Measurements from ENCODE around the gene RPL29.

Gene RPL29

DNA sequence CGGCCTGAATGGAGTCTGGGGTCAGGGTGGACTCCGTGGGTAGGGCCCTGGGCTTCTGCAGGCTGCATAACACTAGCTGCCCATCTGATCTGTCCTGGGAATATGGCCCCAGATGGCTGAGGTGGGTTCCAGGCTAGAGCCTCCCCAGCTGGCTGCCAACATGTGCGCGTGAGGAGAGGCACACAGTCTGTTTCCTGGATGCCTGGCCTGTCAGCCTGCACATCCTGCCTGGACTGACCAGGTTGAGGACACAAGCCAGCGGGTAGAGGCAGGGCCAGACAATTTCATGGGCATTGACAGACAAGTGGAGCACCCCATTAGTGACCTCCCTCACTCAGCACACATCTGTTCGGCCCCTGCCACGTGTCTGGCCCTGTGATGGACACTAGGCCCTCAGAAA lies 29.8 kb upstream of the RPL29 start:
- TF ChIP-seq, protein P1, sequence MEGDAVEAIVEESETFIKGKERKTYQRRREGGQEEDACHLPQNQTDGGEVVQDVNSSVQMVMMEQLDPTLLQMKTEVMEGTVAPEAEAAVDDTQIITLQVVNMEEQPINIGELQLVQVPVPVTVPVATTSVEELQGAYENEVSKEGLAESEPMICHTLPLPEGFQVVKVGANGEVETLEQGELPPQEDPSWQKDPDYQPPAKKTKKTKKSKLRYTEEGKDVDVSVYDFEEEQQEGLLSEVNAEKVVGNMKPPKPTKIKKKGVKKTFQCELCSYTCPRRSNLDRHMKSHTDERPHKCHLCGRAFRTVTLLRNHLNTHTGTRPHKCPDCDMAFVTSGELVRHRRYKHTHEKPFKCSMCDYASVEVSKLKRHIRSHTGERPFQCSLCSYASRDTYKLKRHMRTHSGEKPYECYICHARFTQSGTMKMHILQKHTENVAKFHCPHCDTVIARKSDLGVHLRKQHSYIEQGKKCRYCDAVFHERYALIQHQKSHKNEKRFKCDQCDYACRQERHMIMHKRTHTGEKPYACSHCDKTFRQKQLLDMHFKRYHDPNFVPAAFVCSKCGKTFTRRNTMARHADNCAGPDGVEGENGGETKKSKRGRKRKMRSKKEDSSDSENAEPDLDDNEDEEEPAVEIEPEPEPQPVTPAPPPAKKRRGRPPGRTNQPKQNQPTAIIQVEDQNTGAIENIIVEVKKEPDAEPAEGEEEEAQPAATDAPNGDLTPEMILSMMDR (IDR thresholded peaks at IDR 0.05; ENCODE audit: insufficient read depth, low read depth, low read length, missing control alignments) = no peak
- no peak overlapping the region for H3K4me3 ChIP-seq (ENCODE audit: low read length)
- no peak for DNase-seq (ENCODE audit: low read depth)

DNA sequence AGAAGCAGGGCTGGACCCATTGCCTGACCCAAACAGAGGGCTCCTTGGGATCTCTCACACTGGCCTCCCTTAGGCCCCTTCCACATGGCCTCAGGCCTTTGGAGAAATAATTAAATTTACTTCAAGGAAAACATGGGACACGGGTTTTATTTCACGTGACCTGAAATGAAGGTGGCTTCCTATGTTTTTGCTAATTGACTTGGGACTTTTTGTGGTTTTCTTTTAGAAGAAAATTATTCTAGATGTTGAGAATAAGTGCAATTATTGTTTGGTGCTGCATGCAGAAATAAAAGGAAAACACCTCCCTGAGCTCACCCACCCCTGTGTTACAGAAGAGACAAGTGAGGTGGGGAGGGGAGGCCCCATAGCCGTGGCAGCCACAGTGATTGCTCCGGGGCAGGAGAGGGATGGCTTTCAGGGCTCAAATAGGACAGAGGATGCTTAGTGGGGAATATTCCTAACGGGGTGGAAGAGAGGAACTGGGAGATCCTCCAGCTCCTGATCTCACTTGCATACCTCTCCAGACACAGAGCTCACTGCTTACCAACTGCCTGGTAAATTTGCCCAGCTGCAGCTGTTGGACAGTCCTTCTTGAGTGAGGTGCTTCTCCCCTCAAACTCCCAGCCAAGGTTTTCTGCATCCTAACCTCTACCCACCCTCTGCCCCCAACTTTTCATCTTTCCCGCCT lies 29.2 kb upstream of the RPL29 start:
- H3K4me3 ChIP-seq (ENCODE audit: low read length) = no peak overlapping the region
- DNase-seq (ENCODE audit: low read depth) = no peak
- TF ChIP-seq, protein P1 (IDR thresholded peaks at IDR 0.05; ENCODE audit: insufficient read depth, low read depth, low read length, missing control alignments) = no peak

DNA sequence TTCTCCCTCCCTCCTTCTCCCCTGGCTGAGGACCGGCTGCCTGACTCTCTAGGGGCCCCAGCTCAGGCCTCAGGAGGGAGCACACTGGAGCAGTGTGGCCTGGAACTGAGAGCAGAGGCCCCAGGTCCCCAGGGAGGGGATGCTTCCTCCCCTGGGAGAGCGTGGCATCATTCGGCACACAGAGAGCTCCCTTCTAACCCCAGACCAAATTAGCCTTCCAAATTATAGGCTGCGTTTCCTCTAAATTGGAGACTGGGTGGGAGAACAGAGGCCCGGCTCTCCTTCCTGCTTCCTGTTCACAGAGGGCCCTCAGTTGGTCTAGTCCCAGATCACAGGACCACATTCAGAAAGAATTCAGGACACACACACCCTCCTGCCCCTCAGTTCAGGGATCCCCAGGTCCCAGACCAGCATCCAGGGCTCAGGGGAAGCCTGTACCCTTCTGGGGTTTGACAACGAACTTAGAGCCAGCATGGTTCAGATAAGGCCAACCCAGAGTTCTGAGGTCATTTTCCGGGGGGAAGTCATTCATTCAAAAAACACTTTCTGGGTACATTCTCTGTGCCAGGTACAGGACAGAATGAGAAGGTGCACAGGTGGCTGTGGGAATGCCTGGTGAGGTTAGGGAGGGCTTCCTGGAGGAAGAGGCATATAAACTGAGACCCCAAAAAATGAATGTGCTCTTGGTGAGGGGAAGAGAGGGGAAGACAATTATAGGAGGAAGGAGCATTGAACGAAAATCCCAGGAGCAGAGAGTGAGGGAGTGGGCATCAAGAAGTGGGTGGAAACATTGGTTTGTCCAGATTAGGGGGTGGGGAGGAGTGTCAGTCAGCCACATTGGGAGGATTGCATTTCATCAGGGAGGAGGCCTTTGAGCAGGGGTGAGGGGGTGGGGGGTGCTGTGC lies 28.4 kb upstream of the RPL29 start:
- DNase-seq (ENCODE audit: low read depth) = no peak
- TF ChIP-seq, protein P1 (IDR thresholded peaks at IDR 0.05; ENCODE audit: insufficient read depth, low read depth, low read length, missing control alignments) = no peak
- H3K4me3 ChIP-seq (ENCODE audit: low read length) = no peak overlapping the region

DNA sequence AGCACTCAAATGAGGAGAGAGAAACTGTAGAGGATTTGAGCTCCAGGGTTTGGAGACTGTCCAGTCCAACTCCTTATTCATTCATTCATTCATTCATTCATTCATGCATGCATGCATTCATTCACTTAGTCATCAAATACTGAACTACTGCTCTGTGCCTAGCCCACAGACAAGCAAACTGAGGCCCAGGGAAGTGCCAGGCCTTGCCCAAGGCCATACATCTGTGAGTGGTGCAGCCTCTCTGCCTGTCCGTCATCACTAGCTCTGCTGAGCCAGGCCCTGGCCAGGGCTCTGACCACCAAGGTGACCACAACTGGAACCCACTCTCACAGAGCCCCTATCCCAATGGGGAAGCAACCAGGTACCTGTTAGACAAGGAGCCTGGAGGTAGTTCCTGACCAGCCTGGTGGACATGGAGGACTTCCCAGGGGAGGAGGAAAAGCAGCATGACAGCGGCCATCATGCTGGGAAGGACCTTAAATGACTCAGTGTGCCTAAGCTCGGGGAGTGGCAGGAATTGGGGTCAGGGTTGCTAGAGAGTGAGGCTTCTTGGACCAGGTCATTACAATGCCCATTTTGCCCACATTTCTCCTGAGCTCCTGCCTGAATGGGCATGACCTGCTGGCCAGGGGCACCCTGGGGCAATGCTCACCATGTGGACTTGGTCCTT lies 27.5 kb upstream of the RPL29 start:
- no peak for DNase-seq (ENCODE audit: low read depth)
- H3K4me3 ChIP-seq (ENCODE audit: low read length) = no peak overlapping the region
- TF ChIP-seq, protein P1 (IDR thresholded peaks at IDR 0.05; ENCODE audit: insufficient read depth, low read depth, low read length, missing control alignments) = no peak

DNA sequence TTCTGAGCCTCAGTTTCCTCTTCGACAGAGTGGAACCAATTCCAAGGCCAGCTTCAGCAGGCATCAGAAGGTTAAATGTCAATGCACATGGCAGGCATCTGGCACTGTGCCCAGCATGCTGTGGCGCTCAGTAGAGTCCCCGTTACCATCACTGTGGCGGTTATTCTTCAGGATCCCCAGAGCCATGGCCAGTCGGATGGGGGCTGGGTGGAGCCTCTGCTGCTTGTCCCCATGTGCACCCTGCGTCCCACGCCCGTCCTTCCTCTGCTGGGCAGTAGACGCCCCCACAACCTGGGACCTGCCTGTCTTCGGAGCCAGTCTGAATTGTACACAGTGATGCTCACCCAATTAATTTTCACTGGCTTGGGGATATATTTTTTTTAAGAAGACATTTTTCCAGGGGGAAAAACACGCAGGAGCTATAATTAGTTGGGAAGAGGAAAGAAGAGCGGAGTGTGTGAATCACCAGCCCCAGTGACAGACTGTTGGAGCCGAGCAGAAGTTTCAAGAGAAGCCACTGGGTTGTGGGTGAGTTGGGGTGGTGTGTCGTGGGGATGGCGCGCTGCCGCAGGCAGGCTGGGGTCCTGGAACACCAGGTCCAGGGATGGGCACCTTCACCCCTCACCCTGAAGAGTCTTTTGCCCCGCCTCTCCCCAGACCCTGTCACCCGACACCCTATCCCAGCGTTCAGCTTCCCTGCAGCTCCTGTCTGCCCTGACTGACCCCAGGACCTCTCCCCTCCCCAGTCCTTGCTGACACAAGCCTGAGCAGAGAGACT lies 26.8 kb upstream of the RPL29 start:
- no peak for DNase-seq (ENCODE audit: low read depth)
- H3K4me3 ChIP-seq (ENCODE audit: low read length) = no peak overlapping the region
- TF ChIP-seq, protein P1 (IDR thresholded peaks at IDR 0.05; ENCODE audit: insufficient read depth, low read depth, low read length, missing control alignments) = no peak

DNA sequence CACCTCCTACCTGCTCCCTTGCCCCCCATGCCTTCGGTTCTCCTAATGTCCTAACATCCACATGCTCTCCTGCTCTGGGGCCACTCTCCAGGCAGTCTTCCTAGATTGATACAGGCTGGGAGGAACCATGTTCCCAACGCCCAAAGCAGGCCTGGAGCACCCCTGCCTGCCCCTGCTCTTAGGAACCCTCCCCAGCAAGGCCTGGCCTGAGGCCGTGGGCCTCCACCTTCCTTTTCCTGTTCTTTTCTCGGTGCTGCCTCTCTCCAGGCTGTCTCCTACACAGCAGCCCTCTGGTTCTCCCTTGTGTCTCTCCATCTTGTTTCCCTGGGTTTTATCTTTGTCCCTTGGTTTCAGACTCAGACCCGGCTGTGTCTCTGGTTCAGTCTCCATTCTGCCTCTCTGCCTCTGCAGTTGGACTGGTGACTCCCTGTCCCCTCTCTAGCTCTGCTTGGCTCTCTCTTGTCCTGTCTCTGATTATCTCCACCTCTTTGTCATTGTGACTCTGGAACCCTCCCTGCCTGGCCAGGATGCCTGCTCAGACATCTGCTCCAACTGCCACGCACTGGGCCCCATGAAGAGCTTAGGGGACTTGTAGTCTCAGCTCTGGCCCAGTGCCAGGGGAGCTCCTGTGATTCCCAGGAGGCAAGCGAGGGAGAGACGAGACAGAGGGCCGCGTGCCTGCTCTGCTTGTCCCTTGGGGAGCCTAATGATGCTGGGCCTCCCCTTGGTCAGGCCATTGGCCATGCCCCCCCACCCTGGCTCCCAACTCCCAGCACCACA lies 26.0 kb upstream of the RPL29 start:
- no peak overlapping the region for H3K4me3 ChIP-seq (ENCODE audit: low read length)
- TF ChIP-seq, protein P1 (IDR thresholded peaks at IDR 0.05; ENCODE audit: insufficient read depth, low read depth, low read length, missing control alignments) = no peak
- no peak for DNase-seq (ENCODE audit: low read depth)
